NCI-H1436 treated with DMSO at 0.1 percent for 48 hours (cell line): ENCODE results near the gene ZNF521.

Source experiments
- DNase-seq: peaks from one replicate; lab custom pipeline; 2025; lab: John Stamatoyannopoulos, UW

The ZNF521 gene

DNA sequence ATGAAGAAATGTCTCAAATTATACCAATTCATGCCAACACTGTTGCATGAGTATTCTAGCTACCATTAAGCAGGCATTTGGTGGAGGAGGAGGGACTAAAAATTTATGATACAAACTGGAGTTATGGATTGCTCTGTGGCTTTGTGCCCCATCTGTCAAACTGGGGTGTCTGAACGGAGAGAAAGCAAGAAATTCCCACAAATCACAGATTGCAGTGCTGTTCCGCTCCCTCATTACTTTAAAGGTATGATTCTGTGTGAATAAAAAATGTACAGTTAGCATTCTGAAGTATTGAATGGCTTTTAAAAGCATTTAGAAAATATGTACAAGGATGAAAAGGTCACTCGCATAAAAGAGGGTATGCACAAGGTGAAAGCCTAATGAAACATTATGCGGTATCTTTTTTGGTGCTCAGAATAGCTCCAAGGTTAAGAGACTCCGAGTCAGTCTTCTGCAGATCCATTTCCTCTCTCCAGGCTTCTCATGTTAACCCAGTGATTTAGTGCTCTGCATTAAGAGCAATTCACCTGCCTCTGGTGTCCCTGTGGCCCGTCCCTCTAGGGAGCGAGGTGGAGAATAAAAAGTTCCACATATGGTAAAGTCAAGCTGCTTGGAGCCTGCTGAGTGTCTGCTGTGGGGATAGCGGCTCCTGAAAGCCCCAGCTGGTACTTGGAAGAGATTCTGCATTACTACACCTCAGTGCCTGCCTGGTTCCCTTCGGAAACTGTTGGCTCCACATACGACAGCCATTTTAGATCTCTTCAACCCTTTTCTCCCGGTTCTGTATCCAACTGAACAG is 184.2 kb downstream of the ZNF521 start:
- no peak for DNase-seq

DNA sequence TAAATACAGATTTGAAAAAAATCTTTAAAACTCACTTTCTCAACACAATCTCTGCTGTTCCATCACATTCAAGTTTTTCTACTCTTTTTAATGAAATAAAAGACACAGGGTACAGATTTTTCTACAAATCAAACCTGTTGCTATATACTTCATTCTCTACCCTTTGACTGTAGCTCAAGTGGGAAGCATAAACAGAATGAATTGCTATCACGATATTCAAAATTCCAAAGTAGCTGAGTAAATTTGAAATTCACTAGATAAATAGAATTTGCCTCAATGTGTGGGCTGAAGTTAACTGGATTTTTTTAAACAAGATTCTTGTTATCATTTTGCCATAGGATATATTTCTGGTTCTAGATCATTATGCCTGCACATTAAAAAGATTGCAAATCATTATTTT is 185.9 kb downstream of the ZNF521 start:
- no peak for DNase-seq

DNA sequence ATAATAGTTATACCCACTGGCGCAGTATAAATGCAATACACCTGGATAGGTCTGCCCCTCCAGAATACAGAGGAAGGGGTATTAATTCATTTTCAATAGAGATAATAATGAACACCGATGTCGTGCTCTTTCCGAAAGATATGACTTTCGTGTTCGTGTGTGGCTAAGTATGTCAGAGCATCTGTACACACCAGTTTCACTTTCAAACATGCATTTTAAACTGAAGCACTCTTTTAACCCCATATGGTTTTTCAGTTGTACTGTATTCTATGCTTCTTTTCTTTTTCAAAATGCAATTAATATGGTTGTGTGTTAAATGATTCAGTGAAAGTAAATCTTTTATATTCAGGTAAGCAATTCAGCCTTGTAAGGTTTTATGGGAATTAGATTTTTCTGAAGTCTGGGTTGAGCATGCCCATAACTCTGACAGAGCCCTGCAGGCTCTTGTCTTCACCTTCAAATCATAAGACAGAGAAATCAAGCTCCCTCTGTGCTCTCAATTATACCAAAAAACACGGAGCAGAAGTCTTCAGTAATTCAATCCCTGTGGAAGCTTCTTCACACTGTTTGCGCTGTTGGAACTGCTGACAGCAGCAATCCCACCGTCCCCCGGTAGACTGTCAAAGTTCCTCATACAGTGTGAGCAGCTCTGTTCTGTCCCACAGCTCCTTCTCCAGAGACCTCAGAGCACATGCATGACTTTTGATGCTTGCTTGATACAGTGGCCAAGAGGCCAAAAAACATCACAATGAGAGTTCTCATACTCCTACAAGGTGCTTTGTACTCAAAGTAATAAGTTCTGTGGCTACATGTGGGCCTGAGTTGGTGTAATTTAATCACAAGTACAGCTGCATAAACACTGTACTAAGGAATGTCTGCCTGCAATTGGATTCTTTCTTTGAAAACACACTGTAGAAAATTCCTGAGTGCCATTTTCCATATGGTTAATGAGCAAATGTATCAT is 186.8 kb downstream of the ZNF521 start:
- no peak for DNase-seq

DNA sequence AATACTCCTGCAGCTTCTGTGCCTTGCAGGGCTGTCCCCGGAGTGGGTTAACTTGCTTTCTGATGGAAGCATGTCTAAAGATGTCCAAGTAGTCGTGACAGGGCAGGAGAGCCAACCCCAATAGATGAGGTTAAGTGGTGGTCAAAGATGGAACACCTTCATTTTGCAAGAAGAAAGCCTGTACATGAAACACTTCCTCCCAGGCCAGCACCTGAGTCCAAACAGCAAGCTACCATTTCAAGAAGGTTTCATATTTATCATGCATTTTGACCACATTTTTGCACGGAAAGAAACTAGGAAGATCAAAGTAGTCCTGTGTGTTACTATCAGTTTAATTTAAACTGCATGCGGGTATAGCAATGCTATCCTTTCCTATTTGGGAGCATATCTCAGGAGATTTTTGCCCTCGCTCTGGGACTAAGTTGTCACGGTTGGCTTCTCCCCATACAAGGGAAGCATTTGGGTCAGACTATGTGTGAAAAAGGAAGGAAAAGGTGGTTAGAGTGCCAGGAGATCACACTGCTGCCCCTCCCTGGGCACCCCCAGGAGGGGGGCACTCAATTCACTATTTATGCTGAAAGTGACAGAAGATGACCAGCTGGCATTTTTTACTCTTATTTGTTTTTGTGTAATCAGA is 187.6 kb downstream of the ZNF521 start:
- DNase-seq = no peak

DNA sequence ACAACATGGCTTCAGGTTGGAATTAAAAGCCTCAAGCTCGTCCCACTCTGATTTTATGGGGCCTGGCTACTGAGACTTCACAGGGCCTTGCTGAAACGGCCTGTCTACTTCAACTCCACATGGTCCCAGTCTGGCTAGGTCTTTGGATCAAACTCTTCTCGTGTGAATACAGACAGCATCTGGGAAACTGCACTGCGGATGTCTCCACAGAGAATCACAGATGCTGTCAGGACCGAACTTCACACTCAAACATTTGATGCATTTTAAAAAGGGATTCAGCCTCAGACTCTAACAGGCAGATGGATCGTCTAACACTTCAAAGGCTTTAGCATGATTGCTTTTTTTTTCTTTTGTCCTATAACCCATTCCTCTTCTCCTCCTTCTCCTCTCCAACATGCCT is 198.5 kb downstream of the ZNF521 start:
- DNase-seq = no peak

DNA sequence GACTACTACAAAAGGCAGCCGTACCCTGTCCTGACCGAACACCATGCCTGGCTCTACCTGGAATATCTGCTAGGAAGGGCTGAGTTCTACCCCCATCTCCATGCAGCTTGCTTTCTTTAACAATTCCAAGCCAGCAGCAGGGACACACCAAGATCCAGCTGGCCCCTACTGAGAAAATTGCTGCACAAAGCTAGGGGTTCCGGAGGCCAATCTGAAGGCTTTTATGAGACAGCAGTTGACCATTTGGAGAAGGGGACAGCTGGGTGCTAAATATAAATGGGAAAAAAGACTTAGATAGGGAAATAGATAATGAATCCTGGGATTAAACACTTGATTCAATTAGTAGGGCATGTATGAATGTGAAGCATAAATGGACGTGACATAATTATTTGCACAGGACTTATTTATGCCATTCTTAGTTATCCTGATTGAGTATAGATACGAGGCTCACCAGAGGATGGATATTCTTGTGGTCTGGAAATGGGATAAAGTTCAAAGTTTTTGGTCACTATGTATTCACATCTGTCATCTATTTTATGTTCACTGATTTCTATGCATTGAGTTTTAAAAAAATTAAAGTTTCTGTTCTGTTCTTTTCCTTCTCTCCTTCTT is 204.0 kb downstream of the ZNF521 start:
- no peak for DNase-seq

DNA sequence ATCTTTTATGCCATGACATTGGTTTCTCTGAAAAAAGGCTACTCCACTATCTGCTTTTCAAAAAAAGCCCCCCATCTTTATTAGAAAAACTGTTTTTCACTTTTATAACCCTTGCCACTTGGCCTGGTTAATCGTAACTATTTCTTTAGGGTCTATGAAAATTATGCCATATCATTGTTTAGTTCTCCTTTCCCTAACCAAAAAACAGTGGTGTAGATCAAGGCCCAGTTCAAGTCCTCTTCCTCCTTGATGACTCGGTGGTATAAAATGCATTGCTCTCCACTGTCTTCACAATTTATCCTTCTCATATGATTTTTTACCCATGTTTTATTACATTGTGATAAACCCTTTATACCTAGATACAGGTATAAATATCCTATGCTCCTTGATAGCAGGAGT is 205.5 kb downstream of the ZNF521 start:
- DNase-seq = no peak

DNA sequence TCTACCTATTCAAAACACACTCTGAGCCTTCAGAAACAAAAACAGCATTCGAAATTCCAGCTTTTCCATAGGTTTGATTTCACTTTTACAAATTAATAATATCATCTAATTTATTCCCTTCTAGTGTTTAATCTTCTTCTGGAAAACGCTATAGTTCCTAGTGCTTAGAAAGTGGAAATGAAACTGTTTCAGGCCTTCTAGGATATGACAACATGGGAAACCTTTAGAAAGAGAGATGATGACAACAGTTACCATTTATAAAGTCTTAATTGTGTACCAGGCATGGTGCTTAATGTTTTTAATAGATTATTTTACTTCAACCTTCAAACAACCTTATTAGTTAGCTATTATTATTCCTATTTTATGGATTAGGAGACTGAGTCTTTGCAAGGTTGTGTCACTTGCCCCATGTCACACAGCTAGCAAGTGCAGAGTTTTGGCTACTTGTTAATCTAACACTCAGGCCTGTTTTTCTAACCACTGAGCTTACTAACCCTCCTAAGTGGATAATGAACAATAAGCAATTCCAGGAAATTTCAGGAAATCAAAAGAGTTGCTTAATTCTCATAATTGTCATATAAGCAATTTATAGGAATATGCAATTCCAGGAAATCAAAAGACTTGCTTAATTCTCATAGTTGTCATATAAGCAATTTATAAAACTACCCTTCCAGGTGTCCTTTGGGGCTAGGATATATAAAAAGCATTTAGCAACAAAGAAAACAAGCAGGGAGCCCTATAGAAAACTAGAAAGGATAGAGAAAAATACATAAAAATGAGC is 206.0 kb downstream of the ZNF521 start:
- no peak for DNase-seq

DNA sequence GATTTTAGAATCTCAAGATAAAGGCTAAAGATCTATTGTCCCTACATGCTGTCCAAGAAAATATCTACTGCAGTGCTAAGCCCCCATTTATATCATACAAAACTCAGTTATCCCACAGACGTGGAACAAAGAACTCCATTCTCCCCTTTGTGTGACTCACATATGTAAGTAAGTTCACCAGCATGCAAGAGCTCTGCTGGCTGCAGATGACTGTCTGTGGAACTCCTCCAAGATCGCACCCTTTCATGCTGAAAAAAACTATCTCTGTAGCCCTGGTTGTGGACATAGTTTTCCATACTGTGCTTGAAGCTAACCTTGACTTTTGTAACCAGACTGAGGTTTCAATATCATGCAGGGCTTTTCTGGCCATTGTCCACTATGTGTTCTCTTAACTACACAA is 207.1 kb downstream of the ZNF521 start:
- no peak for DNase-seq

DNA sequence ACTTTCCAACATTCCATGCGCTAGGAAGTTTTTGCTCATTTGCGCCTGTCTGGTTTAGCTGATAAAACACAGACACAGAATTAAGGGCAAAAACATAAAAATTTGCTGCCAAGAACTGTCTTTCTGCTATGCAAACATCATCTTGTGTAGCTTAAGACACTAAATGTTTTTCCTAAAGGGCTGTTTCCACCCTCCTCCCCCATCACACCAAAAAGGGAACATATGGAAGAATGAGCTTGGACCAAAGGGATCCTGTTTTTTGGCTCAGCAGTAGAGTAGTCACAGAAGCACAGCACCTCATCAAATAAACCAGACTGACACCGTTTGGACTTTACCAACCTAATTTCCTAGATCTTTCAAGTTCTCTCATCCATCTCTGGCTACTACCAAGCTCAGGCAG is 210.1 kb downstream of the ZNF521 start:
- DNase-seq = no peak

DNA sequence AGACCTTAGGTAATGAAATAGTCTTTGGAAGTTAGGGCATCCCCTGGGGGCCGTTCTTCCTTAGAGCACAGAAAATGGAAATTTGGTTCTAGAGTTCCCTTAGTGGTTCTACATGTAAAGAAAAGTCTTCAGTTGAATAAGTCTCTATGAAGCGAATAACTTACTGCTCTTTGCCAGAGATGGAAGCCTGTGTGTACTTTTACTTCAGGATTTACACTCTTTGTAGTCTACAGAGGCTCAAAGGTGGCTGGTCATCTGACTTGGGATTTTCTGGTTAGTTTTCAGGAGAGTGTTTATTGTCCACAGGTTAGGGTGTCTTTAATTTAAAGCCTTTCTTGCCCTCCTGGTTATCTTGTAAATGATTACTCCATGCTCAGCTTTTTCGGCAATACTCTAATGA is 210.6 kb downstream of the ZNF521 start:
- no peak for DNase-seq

DNA sequence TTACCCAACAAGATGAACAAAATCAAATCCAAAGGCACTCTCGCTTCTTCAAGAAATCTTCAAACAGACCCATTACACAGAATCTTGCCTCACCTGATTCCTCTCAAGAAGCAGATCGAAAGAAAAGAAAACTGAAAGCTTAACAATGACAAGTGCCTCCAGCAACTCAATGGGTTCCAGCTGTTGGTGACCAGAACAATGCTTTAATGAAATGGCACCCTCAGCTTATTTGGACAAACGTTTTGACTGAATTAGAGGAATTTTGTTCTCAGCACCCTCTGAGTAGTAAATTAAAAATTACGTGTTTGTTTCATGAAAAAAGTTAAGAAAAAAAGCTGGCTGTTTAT is 211.0 kb downstream of the ZNF521 start:
- DNase-seq = no peak

DNA sequence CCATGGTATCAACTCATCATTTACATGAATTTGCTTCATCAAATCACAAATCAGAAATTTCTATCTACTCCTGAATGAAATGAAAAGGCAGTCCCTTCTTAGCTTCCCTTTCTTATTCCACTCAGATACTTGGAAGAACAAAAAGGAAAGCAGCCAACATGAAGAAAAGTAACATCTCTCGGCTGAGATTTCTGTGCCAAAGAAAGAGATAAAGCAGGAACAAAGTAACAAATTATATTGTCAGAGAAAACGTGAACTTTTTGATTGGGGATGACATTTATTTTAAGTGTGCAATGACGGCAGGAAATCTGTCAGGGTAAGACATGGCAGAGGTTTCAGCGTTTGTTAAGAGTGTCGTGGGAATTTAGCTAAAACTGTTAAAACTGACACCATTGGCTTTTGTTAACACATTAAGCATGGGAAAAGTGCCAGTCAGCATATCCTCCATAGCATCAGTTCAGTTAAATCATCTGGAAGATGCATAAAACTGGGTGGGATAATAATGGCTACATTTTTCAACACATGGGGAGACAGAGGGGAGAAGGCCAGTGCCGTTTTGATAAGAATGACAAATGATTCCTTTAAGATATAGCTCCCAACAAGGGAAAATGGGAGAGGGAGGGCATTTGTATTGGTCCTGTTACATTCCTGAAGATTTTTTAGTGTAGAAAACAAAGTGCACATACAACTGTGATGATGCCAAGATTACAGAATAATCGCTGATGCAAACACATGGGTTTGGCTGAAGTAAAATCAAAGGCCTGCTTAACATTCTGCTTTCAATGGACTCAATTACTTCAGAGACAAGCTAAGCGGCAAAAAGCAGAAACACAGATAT is 211.6 kb downstream of the ZNF521 start:
- no peak for DNase-seq

DNA sequence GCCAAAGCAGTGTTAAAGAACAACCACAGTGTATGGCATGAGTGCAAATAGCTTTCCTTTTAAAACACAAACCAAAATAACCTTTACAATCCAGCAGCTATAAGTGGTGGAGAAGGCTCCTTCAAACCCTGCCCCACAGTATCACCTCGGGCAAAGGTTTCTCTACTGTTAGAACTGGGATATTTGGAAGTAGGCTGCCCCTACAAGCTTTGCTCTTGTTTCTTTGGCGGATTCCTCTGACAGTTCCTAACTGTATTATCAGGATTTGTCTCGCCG is 214.8 kb downstream of the ZNF521 start:
- no peak for DNase-seq

DNA sequence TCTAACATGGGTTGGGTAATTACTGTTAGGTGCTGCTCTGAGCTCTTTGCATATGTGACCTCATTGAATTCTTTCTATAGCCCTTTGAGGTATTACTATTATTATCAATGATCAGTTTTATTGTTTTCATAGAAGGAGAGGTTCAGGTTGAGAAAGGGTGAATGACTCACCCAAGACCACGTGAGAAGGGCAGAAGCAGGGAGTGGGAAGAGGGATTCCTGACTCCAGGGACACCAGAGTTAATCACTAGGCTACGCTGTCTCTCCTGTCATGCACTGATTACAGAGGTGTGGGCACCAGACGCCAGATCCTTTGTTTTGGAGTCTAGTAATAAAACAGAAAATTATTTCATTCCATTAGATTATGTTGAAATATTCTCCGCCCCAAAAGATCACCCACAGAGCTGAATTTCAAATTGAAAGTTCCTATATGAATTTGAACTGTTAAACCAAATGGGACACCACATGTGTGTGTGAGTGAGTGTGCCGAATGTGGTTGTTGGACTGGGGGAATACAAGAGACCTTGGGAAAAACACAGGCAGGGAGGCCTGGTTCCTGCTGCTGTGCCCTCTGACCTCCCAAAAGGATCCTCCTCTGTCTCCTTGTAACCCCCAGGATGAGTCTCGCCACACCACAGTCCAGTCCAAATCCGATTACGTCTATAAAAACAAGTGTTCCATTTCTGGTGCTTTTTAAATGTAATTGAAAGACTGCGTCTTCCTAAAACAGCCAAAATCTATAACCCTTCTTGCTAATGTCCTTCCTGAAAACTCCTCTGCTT is 215.4 kb downstream of the ZNF521 start:
- DNase-seq = no peak

DNA sequence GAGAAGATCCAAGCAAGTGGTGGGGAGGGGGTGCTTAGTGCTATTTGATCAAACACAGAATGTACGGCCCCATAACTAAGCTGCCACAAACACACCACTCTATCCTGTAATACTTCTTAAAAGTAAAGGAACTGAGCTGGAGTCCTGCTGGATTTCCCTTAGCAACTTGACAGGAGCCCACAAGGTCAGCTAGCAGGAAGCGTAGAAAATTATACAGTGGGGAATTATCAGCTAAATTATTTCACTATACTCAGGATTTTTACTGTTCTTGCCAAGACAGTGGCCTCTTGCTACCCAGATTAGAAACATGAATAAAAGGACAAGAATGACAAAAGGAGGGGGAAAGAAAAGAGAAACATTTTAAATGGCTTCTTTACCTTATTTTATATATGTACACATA is 217.1 kb downstream of the ZNF521 start:
- DNase-seq = no peak

DNA sequence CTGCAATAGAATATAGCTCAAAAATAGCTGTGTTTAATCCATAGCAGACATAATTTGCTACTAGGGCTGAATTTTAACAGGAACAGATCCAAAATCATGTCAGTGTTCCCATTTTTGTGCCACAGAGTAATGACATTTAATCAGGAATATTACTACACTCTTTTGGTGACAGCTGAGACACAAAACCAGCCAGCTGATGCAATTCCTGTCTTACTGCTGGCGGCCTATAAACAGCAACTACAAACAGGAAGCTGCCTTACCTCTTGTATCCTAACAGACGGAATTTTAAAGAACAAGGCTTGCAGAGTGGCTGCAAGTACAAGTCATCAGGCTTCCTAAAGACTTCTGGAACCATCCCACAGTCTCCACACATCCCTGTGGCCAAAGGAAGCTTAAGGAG is 218.1 kb downstream of the ZNF521 start:
- DNase-seq = no peak

DNA sequence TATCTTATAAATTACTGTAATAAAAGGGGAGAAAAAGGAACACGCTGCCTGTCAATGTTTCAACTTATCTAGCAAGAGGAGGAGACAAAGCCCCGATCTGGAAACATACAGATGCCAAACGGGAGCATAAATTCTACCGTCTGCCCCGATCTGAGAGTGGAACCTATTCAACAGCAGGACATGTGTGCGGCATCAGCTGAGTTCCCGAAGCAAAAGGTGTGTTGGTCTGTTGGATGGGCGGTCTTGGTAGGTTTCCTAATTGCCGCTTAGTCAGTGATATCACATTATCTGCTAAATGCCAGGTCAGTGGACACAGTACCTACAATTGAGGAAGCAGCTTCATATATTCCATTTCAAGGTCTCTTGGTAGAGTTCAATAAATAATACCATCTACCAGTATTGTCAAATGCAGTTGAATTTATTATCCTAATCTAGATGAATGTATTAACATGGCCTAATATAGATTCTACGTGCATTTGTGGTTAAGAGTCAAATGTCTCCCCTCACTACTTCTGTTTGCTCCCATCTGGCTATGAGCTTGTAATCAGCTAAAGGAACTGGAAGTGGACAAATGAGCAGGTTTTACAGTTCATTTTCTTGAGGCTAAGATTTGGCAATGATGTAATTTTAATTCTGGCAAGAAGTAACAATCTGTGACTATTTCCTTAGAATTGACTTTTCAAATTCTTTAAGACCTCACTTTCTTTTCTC is 219.0 kb downstream of the ZNF521 start:
- no peak for DNase-seq

DNA sequence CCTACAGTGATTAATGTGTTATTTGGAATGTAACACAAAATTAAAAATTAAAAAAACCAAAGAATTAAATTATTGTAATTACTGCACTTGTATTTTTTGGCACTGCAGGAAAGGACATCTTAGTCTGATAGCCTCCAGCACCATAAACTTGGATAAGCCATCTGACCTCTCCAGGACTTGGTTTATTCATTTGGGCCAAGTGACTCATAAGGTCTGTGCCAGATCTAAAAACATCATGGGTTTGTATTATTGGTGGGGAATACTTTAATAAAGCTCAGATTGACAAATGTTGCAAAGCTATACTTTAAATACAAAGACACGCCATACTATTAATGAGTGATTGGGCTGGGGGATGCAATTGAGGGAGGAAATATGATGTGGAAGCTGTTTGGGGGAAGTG is 225.2 kb downstream of the ZNF521 start:
- no peak for DNase-seq

DNA sequence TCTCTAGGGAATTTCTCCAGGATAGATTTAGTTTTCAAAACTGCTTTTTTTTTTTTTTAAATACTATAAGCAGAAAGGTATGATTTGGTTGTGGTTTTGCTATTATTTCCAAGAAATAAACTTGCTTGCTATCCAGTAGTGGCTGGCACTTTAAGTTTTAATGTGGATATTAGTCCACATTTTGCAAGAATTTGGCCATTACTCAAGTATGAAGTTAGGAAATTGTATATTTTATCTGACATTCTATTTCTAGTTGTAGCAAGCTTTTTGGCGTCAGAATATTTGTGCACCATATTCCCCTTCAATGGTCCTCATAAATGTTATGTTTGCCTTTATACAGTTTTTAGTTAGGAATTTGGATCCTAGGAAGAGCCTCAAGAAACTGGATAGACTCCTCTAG is 226.3 kb downstream of the ZNF521 start:
- no peak for DNase-seq
